Activated T-helper 17 cell treated with anti-CD3 and anti-CD28 coated beads, Interleukin-2, amount 50 U/mL, for 72 hours (primary cell): ENCODE results near the gene CLEC12A. TPM values are rescaled to one million over a fixed set of nuclear protein-coding genes. Genes with fewer than 3 reads are reported as not detected.
A peak's percentile ranks its signal among the peaks of the same experiment; 100 is the strongest.
"Not testable (repeated sequence)": the region's sequence is repeated elsewhere in the genome, so short reads cannot be mapped to it uniquely, and the experiment has no call there.

Source experiments
- ATAC-seq: fragments of 150-1000 bp; cut with Tn5 transposase; replicated peaks from 2 replicates; pipeline ENCODE4 v1.10.0; 2021; ENCODE audit warnings: mild to moderate bottlenecking, moderate library complexity
- H3K27ac Mint-ChIP-seq: one replicate; pipeline ENCODE4 v1.8.0; 2022; ENCODE audit warnings: mixed read lengths
- H3K27me3 Mint-ChIP-seq: one replicate; pipeline ENCODE4 v1.8.0; 2022; ENCODE audit warnings: mixed read lengths
- H3K36me3 Mint-ChIP-seq: one replicate; pipeline ENCODE4 v1.8.0; 2022; ENCODE audit warnings: low read depth, mild to moderate bottlenecking, mixed read lengths
- H3K4me1 Mint-ChIP-seq: one replicate; pipeline ENCODE4 v1.8.0; 2022; ENCODE audit warnings: mixed read lengths
- H3K4me3 Mint-ChIP-seq: one replicate; pipeline ENCODE4 v1.8.0; 2022; ENCODE audit warnings: mild to moderate bottlenecking, mixed read lengths
- H3K9me3 Mint-ChIP-seq: one replicate; pipeline ENCODE4 v1.8.0; 2022; ENCODE audit warnings: mixed read lengths
- total RNA-seq, 2 donors: library from RNA; stranded (reverse); gene quantifications; one replicate each; pipeline ENCODE4 v1.2.3, GENCODE V29; 2022

Gene CLEC12A
- total RNA-seq, 2 donors from 2014 or later, result 0.39 TPM; not detected in 1

DNA sequence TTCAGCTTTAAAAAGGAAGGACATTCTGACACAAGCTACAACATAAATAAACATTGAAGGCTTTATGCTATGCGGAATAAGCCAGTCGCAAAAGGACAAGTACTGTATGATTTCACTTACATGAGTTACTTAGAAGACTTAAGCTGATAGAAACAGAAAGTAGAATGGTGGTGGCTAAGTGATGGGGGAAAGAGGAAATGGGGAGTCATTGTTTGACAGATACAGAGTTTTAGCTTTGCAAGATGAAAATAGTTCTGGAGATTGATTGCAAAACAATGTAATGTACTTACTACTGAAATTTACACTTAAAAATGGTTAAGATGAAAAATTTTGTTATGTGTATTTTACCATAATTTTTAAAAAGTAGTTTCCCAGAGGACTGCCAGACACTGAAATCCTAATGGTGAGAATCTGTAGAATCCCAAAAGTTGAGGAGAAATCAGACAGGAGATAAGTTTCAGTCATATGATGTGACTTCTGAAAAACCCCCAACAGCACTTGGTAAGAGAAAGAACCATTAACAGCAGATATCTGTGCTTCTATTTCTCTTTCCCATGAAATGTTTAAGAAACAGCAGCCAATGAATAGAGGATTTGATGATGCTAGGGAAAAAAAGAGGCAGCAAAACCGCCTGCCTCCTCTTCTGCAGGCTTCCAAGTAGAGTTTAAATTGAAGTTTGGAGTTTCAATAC lies 22.5 kb upstream of the CLEC12A start:
- H3K4me1 Mint-ChIP-seq, result peaks cover 22% of the 10 kb centered on the region
- no peaks in the 10 kb centered on the region for H3K9me3 Mint-ChIP-seq

DNA sequence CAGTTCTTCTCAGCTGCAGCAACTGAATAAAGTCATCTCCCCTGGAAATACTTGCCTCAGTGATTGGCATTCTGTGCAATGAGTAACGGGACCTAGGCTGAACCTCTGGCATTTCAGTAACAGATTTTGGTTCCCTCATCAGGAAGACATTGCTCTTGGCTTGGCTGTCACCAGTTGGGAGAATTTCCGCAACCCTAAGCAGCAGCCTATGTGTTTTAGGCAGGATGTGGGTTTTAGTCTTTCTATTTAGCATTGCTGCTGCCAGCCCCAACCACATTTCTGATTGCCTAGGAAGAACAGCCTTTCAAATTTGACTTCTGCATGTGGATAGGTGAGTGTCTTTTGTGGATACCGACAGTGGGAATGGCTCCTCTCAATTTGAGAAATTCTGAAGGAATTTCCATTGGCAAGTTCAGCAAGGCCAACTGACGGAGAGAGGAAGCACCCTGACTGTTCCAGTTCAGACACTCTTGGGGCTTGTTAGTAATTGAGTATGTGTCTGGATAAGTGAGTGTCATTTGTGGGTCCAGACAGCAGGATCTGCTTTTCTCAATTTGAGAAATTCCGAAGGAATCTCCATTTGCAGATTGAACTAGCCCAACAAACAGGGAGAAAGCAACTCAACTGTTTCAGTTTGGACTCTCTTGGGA lies 20.1 kb upstream of the CLEC12A start:
- Mint-ChIP-seq H3K4me1 (peaks cover 19% of the 10 kb centered on the region), H3K4me3 (peak overlapping the region; percentile 62), H3K36me3 (no peaks in the 10 kb centered on the region), H3K9me3 (no peaks in the 10 kb centered on the region), H3K27me3 (no peaks in the 10 kb centered on the region), H3K27ac (peak overlapping the region; percentile 83)
- peak; percentile 76 for ATAC-seq

More for the DNA sequence above, 22.5 kb upstream of the CLEC12A start:
- H3K36me3 Mint-ChIP-seq, result no peaks in the 10 kb centered on the region
- no peaks in the 10 kb centered on the region for H3K27me3 Mint-ChIP-seq
- ATAC-seq, result peak; percentile 94
- H3K4me3 Mint-ChIP-seq, result peak overlapping the region; percentile 7
- H3K27ac Mint-ChIP-seq, result peak overlapping the region; percentile 10

DNA sequence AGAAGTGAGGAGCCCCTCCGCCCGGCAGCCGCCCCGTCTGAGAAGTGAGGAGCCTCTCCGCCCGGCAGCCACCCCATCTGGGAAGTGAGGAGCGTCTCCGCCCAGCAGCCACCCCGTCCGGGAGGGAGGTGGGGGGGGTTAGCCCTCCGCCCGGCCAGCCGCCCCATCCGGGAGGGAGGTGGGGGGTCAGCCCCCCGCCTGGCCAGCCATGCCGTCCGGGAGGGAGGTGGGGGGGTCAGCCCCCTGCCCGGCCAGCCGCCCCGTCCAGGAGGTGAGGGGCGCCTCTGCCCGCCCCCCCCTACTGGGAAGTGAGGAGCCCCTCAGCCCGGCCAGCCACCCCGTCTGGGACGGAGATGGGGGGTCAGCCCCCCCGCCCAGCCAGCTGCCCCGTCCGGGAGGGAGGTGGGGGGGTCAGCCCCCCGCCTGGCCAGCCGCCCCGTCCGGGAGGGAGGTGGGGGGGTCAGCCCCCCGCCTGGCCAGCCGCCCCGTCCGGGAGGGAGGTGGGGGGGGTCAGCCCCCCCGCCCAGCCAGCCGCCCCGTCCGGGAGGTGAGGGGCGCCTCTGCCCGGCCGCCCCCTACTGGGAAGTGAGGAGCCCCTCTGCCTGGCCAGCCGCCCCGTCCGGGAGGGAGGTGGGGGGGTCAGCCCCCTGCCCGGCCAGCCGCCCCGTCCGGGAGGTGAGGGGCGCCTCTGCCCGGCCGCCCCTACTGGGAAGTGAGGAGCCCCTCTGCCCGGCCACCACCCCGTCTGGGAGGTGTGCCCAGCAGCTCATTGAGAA lies 18.1 kb upstream of the CLEC12A start:
- peaks cover 28% of the 10 kb centered on the region for H3K4me1 Mint-ChIP-seq
- not testable (repeated sequence) for H3K27me3 Mint-ChIP-seq, ATAC-seq, H3K9me3 Mint-ChIP-seq, H3K27ac Mint-ChIP-seq, H3K36me3 Mint-ChIP-seq, H3K4me3 Mint-ChIP-seq

DNA sequence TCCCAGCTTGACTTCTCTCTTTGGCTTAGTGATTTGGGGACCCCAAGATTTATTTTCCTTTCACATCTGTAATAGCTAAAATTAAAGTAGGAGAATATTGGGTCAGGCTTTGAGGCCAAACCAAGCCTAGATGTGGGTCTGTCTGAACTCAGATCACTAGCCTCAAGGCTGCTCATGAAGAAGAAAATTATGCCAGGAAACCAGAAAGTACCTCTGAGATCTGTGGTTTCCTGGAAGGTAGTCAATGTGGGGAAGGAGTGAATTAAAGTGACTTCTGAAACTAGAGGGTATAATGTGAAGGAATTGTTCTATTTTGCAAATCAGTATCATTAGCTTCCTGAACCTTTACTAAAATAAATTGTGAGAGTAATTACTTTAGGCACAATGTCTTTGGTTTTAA lies 13.4 kb upstream of the CLEC12A start:
- H3K4me3 Mint-ChIP-seq, result peak overlapping the region; percentile 48
- no peaks in the 10 kb centered on the region for H3K9me3 Mint-ChIP-seq
- H3K4me1 Mint-ChIP-seq, result peaks cover 14% of the 10 kb centered on the region
- peak overlapping the region; percentile 45 for H3K27ac Mint-ChIP-seq
- H3K27me3 Mint-ChIP-seq, result no peaks in the 10 kb centered on the region
- H3K36me3 Mint-ChIP-seq, result no peaks in the 10 kb centered on the region
- peak; percentile 52 for ATAC-seq

DNA sequence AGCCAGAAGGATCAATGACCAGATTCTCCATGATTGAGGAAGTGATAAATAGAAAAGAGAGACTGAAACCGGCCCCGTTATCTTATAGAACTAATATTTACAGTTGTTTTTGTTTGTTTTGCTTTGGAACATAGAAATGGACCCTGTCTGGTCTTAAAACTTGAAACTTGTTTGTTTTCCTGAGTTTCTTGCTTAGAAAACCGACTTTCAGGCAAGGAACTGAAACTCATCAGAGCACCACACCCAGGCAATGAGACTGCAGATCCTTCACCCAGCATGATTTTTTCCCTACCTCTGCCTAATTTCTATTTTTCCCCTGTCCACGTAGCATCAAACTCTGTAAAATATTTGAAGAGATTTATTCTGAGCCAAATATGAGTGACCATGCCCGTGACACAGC lies 10.6 kb upstream of the CLEC12A start:
- no peak overlapping the region for H3K27ac Mint-ChIP-seq
- H3K4me1 Mint-ChIP-seq, result peaks cover 14% of the 10 kb centered on the region
- H3K36me3 Mint-ChIP-seq, result no peaks in the 10 kb centered on the region
- H3K27me3 Mint-ChIP-seq, result no peaks in the 10 kb centered on the region
- no peak overlapping the region for H3K4me3 Mint-ChIP-seq
- no peak for ATAC-seq
- H3K9me3 Mint-ChIP-seq, result no peaks in the 10 kb centered on the region

DNA sequence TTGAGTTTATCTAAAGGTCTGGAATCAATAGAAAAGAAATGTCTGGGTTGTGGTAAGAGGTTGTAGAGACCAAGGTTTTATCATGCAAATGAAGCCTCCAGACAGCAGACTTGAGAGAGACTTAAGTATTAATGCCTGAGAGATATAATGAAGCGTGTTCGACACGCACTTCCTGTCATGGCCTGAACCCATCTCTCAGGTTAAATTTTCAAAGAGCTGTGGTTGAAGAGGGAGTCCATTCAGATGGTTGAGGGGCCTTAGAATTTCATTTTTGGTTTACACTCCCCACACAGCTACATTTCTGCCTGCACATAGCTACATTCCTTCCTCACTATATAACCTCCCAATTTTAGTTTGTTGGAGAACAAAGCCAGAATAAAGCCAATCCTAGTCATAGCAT lies 10.1 kb upstream of the CLEC12A start:
- no peak for ATAC-seq
- no peaks in the 10 kb centered on the region for H3K9me3 Mint-ChIP-seq
- no peak overlapping the region for H3K27ac Mint-ChIP-seq
- H3K4me3 Mint-ChIP-seq, result no peak overlapping the region
- no peaks in the 10 kb centered on the region for H3K36me3 Mint-ChIP-seq
- no peaks in the 10 kb centered on the region for H3K27me3 Mint-ChIP-seq
- H3K4me1 Mint-ChIP-seq, result peaks cover 14% of the 10 kb centered on the region

DNA sequence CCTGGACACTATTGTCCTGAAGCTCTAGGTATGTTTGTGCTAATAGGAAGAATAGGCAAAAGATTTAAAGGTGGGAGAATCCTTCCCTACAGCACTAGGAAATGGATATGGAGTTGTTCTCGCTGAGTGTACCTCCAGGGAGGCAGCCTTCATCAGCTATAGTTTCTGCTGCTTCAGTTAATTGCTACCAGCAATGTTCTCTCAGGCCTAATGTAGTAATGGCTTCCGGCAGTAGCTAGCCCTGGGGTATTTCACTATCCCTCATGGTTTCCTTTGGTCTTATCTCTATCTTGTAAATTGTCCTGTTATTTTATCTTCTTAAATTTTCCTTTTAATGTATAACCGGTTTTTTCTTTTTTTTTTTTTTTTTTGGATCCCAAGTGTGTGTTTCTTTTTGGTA lies 9.3 kb upstream of the CLEC12A start:
- no peak for ATAC-seq
- H3K36me3 Mint-ChIP-seq, result no peaks in the 10 kb centered on the region
- H3K4me3 Mint-ChIP-seq, result no peak overlapping the region
- H3K9me3 Mint-ChIP-seq, result no peaks in the 10 kb centered on the region
- no peaks in the 10 kb centered on the region for H3K27me3 Mint-ChIP-seq
- H3K27ac Mint-ChIP-seq, result no peak overlapping the region
- peaks cover 14% of the 10 kb centered on the region for H3K4me1 Mint-ChIP-seq

DNA sequence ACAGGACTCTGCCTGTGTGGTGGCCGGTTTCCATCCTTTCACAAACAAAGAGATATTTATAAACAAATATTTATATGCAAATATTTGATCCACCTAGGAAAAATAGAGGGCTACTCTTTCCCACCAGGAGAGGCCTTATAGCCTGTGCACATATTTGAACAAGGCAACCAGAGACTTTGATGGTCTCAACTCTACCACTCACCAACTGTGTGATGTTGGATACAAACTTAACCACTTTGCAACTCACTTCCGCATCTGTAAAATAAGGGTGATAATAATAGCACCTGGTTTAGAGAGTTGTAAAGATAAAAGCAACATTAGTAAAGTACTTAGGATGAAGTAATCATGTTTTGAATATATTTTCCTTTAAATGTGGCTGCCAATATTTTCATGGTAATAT lies 1.5 kb upstream of the CLEC12A start:
- H3K27me3 Mint-ChIP-seq, result peaks cover 7% of the 10 kb centered on the region
- no peak overlapping the region for H3K27ac Mint-ChIP-seq
- H3K4me1 Mint-ChIP-seq, result no peaks in the 10 kb centered on the region
- no peak for ATAC-seq
- no peaks in the 10 kb centered on the region for H3K36me3 Mint-ChIP-seq
- no peaks in the 10 kb centered on the region for H3K9me3 Mint-ChIP-seq
- H3K4me3 Mint-ChIP-seq, result no peak overlapping the region

DNA sequence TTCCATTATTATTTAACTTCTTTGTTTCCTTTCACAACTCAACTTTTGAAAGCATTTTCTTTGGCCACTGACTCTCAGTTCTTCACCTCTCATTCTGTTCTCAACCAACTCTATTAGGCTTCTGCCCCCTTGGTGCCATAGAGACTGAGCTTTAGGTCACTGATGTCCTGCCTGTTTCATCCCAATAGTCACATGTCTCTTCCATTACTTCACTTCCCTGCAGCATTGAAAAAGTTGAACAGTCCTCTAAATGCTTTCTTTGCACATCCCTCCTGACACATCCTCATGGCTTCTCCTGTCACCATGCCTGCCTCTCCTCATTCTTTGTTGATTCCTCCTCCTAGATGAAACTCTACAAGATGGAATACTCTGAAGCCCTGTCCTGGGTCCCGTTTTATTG lies 2.7 kb downstream of the CLEC12A start:
- no peak for ATAC-seq
- no peaks in the 10 kb centered on the region for H3K36me3 Mint-ChIP-seq
- H3K4me3 Mint-ChIP-seq, result no peak overlapping the region
- H3K9me3 Mint-ChIP-seq, result peaks cover 9% of the 10 kb centered on the region
- H3K27ac Mint-ChIP-seq, result no peak overlapping the region
- H3K4me1 Mint-ChIP-seq, result no peaks in the 10 kb centered on the region
- H3K27me3 Mint-ChIP-seq, result peaks cover 6% of the 10 kb centered on the region

DNA sequence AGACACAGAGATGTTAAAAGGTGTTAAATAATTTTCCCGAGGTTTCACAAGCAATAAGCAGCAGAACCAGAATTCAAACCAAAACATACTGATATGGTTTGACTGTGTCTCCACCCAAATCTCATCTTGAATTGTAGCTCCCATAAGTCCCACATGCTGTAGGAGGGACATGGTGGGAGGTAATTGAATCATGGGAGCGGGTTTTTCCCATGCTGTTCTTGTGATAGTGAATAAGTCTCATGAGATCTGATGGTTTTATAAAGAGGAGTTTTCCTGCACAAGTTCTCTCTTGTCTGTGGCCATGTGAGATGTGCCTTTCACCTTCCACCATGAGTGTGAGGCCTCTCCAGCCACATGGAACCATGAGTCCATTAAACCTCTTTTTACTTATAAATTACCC lies 3.5 kb downstream of the CLEC12A start:
- H3K27ac Mint-ChIP-seq, H3K9me3 Mint-ChIP-seq, ATAC-seq, H3K4me3 Mint-ChIP-seq, H3K4me1 Mint-ChIP-seq, H3K36me3 Mint-ChIP-seq: not testable (repeated sequence)
- peaks cover 11% of the 10 kb centered on the region for H3K27me3 Mint-ChIP-seq

DNA sequence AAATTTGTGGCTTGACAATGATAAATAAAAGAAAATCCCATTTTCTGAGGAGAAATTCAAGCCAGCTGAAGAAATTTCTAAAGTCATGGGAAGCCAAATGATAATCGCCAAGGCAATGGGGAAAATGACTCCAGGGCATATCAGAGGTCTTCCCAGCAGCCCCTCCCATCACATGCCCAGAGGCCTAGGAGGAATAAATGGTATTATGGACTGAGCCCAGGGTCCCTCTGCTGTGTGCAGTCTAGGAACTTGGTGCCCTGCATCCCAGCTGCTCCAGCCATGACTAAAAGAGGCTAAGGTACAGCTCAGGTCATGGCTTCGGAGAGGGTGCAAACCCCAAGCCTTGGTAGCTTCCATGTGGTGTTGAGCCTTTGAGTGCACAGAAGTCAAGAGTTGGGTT lies 4.4 kb downstream of the CLEC12A start:
- Mint-ChIP-seq H3K36me3 (no peaks in the 10 kb centered on the region), H3K4me1 (no peaks in the 10 kb centered on the region), H3K27ac (no peak overlapping the region), H3K27me3 (peaks cover 12% of the 10 kb centered on the region), H3K9me3 (peaks cover 9% of the 10 kb centered on the region), H3K4me3 (no peak overlapping the region)
- ATAC-seq, result no peak

DNA sequence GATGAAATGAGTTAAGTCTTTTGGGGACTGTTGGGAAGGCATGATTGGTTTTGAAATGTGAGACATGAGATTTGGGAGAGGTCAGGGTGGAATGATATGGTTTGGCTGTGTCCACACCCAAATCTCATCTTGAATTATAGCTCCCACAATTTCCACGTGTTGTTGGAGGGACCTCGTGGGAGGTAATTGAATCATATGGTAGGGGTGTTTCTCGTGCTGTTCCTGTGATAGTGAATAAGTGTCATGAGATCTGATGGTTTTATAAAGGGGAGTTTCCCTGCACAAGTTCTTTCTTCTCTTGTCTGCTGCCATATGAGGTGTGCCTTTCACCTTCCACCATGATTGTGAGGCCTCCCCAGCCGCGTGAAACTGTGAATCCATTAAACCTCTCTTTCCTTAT lies 5.4 kb downstream of the CLEC12A start:
- H3K27ac Mint-ChIP-seq, result not testable (repeated sequence)

DNA sequence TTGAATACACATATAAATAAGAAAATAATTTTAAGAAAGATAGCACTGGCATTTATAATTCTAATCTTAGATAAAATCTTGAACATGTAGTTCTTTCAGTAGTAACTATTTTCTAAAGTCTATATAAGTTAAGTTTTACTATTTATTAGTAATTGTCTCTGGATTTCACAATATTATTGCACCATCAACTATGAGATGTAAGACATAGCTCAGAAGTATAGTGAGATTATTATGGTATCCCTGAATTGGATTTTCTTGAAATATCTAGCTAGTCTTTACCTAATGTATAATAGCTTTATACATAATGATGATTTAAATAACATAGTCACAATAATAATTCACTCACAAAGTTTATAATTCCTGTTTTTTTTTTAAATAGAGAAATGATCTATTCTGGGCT lies 6.7 kb downstream of the CLEC12A start:
- Mint-ChIP-seq H3K9me3 (peaks cover 9% of the 10 kb centered on the region), H3K27ac (no peak overlapping the region), H3K4me1 (no peaks in the 10 kb centered on the region), H3K36me3 (no peaks in the 10 kb centered on the region), H3K4me3 (no peak overlapping the region), H3K27me3 (peaks cover 12% of the 10 kb centered on the region)
- no peak for ATAC-seq

More for the DNA sequence above, 5.4 kb downstream of the CLEC12A start:
- not testable (repeated sequence) for ATAC-seq, H3K4me1 Mint-ChIP-seq, H3K36me3 Mint-ChIP-seq, H3K4me3 Mint-ChIP-seq, H3K9me3 Mint-ChIP-seq
- H3K27me3 Mint-ChIP-seq, result peaks cover 12% of the 10 kb centered on the region

DNA sequence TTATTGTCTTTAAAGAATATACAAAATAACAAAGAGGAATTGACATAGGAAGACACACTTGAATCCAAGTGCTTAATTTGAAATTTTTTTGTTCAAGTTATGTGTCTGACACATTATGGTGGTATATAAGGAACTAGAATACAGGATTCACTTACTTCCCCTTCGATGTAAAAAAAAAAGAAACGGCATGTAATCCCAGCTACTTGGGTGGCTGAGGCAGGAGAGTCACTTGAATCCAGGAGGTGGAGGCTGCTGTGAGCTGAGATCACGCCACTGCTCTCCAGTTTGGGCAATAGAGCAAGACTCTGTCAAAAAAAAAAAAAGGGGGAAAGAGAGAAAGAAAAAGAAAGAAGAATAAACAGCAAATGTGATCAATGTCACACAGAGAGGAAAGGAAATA lies 8.9 kb downstream of the CLEC12A start:
- Mint-ChIP-seq H3K36me3 (no peaks in the 10 kb centered on the region), H3K4me1 (no peaks in the 10 kb centered on the region), H3K4me3 (no peak overlapping the region), H3K9me3 (peaks cover 7% of the 10 kb centered on the region), H3K27me3 (peaks cover 9% of the 10 kb centered on the region), H3K27ac (no peak overlapping the region)
- no peak for ATAC-seq

DNA sequence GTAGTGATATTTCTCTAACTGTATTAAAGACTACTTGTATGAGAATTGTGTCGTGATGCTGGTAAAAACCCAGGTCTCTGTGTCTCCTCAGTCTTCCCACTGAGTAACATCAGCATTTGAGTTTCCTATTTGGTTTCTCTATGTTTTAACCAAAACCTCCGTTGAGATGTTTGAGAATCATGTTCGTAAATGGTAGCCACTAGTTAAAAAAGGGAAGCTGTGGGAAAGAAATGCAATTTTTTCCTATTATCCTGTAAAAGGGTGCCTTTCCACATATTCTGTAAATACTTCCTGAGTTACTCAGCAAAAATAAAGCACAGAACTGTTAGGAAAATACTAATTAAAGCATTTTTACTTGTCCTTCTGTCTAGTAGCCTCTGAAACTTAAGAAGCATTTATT lies 20.7 kb downstream of the CLEC12A start:
- no peaks in the 10 kb centered on the region for H3K4me1 Mint-ChIP-seq
- H3K4me3 Mint-ChIP-seq, result no peak overlapping the region
- no peak for ATAC-seq
- no peaks in the 10 kb centered on the region for H3K9me3 Mint-ChIP-seq
- peaks cover 28% of the 10 kb centered on the region for H3K27me3 Mint-ChIP-seq
- H3K36me3 Mint-ChIP-seq, result no peaks in the 10 kb centered on the region
- H3K27ac Mint-ChIP-seq, result no peak overlapping the region
